ENCODE measurements around the gene CCDC167. TPM values are rescaled to one million over a fixed set of nuclear protein-coding genes. Genes with fewer than 3 reads are reported as not detected.

Gene CCDC167
- total and polyA plus RNA-seq, 7 donors, result 13.8 to 54.0 (median 24.8) TPM

GRCh38 chr6:37535759-37536490 is 36.2 kb upstream of the CCDC167 start:
- 2 to 9% methylated on average over 56 of the region's 56 CpGs for WGBS, 2 donors
- Histone ChIP-seq H3K27me3 (peaks cover 8 to 56% (median 29%) of the 10 kb centered on the region in 3 donors), H3K9me3 (no peaks in the 10 kb centered on the region), H3K36me3 (no peaks in the 10 kb centered on the region), H3K27ac (no peak overlapping the region), H3K4me3 (peak overlapping the region in 3 of 4 donors; percentile 9 to 34 (median 29)), H3K4me1 (peaks cover 0 to 19% (median 14%) of the 10 kb centered on the region in 4 donors)
- intact Hi-C loops (cut with DNase I), result no loop called here
- no peak for TF ChIP-seq POLR2AphosphoS5 (IDR thresholded peaks at IDR 0.05)
- no peak for TF ChIP-seq POLR2A (IDR thresholded peaks at IDR 0.05)
- no peak for TF ChIP-seq EP300 (IDR thresholded peaks at IDR 0.05)
- TF ChIP-seq CTCF (IDR thresholded peaks at IDR 0.05), result no peak
- DNase-seq, result no peak

- H3K36me3 ChIP-seq, result no peaks in the 10 kb centered on the region
- H3K4me1 ChIP-seq, result peaks cover 0 to 19% (median 14%) of the 10 kb centered on the region in 4 donors
- H3K9me3 ChIP-seq, result no peaks in the 10 kb centered on the region
- intact Hi-C loops (cut with DNase I), result no loop called here
- no peak overlapping the region for H3K27ac ChIP-seq
- no peak for DNase-seq
- TF ChIP-seq CTCF (IDR thresholded peaks at IDR 0.05), result no peak
- no peak for TF ChIP-seq POLR2A (IDR thresholded peaks at IDR 0.05)
- no peak for TF ChIP-seq POLR2AphosphoS5 (IDR thresholded peaks at IDR 0.05)
- no peak for TF ChIP-seq EP300 (IDR thresholded peaks at IDR 0.05)
- peaks cover 8 to 61% (median 29%) of the 10 kb centered on the region in 3 donors for H3K27me3 ChIP-seq
- H3K4me3 ChIP-seq, result peak overlapping the region in 2 of 4 donors; percentile 29 to 34
- 23 to 31% methylated on average over 5 of the region's 5 CpGs for WGBS, 2 donors
These were observed 35.7 kb upstream of the CCDC167 start for GRCh38 chr6:37535428-37535758.

- H3K27ac ChIP-seq, result no peak overlapping the region
- no peaks in the 10 kb centered on the region for H3K9me3 ChIP-seq
- DNase-seq, result no peak
- H3K36me3 ChIP-seq, result no peaks in the 10 kb centered on the region
- H3K4me1 ChIP-seq, result peaks cover 0 to 19% (median 14%) of the 10 kb centered on the region in 4 donors
- no peak for TF ChIP-seq POLR2A (IDR thresholded peaks at IDR 0.05)
- TF ChIP-seq CTCF (IDR thresholded peaks at IDR 0.05), result no peak
- peaks cover 8 to 66% (median 29%) of the 10 kb centered on the region in 3 donors for H3K27me3 ChIP-seq
- WGBS, 2 donors, result 36 to 66% methylated on average over 2 of the region's 2 CpGs
- no peak overlapping the region for H3K4me3 ChIP-seq
- intact Hi-C loops (cut with DNase I), result no loop called here
These were observed 35.2 kb upstream of the CCDC167 start for GRCh38 chr6:37534893-37535292.

GRCh38 chr6:37532122-37532521 is 32.4 kb upstream of the CCDC167 start:
- intact Hi-C loops (cut with DNase I), result no loop called here
- peaks cover 8 to 83% (median 29%) of the 10 kb centered on the region in 3 donors for H3K27me3 ChIP-seq

More at GRCh38 chr6:37532122-37532521, 32.4 kb upstream of the CCDC167 start:
- TF ChIP-seq POLR2AphosphoS5 (IDR thresholded peaks at IDR 0.05), result no peak
- no peak for TF ChIP-seq POLR2A (IDR thresholded peaks at IDR 0.05)
- no peak for TF ChIP-seq EP300 (IDR thresholded peaks at IDR 0.05)
- TF ChIP-seq CTCF (IDR thresholded peaks at IDR 0.05), result no peak
- H3K36me3 ChIP-seq, result no peaks in the 10 kb centered on the region
- H3K4me1 ChIP-seq, result peaks cover 0 to 19% (median 14%) of the 10 kb centered on the region in 4 donors
- H3K27ac ChIP-seq, result no peak overlapping the region
- WGBS, 2 donors, result 87 to 91% methylated on average over 3 of the region's 3 CpGs
- no peak for DNase-seq
- H3K4me3 ChIP-seq, result no peak overlapping the region
- no peaks in the 10 kb centered on the region for H3K9me3 ChIP-seq

All from sigmoid colon (tissue), 7 donors.